OCI-LY1 (cell line): ENCODE results near the gene FOXO3.

Experiments used
- CTCF ChIP-seq: fragments of 200-600 bp; sonication (generic), shearing (Covaris generic); IDR thresholded peaks from 2 replicates; pipeline ENCODE4 v1.5.1; 2017; ENCODE audit warnings: mild to moderate bottlenecking, antibody characterized with exemption, low read length, moderate library complexity, mixed read lengths
- EZH2 ChIP-seq: fragments of 200-600 bp; sonication (generic), shearing (Covaris generic); IDR thresholded peaks from 2 replicates; pipeline ENCODE4 v1.8.0; 2017; ENCODE audit warnings: borderline replicate concordance, mixed run types, mild to moderate bottlenecking, antibody characterized with exemption, low read length, moderate library complexity, mixed read lengths

- TF ChIP-seq EZH2 (no peak), CTCF (no peak)
These were observed at the start of gene FOXO3 for GRCh38 chr6:108560463-108561308.
